Measurements from ENCODE around the gene COL5A1.

The COL5A1 gene

DNA sequence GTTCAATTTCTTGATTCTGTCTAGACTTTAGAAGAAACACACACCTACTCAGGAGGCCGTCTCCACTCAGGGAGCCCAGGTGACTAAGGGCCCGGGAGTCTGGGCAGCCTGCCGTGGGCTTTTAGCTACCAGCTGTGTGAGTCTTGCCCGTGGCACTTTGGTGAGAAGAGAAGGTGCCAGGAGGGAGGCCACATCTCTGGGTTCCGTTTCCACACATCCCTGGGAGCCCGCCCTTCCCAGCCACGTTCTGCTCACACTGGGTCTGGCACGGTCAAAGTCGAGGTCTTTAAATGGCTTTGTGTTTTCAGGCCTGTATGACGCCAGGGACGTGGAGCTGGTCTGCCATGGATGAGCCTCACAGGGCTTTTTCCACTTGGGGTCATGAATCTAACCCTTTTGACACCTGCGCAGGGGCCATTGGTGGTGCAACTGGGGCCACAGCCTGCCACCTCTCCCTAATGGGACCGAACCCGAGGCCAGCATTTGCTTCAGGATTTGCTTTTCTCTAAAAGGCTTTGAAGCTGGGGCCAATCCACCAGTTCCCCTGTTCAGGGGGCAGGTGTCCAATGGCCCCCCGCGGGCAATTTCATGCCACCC is 221.8 kb downstream of the COL5A1 start:
- Histone ChIP-seq H3K4me3 (ENCODE audit: low read depth, low read length, poor library complexity, severe bottlenecking) (no peak overlapping the region), H3K36me3 (ENCODE audit: insufficient read depth, low read length) (peaks cover 82% of the 10 kb centered on the region), H3K79me2 (ENCODE audit: insufficient read depth, low read length) (peaks cover 83% of the 10 kb centered on the region), H2AFZ (ENCODE audit: low read length) (no peak overlapping the region), H3K27ac (ENCODE audit: low read depth, low read length, poor library complexity, severe bottlenecking) (no peak overlapping the region), H3K4me2 (ENCODE audit: low read length) (no peak overlapping the region), H3K9me3 (ENCODE audit: low read length) (peaks cover 21% of the 10 kb centered on the region), H3K9ac (ENCODE audit: low read length) (no peak overlapping the region), H3F3A (ENCODE audit: insufficient read depth, low read length) (no peaks in the 10 kb centered on the region), H4K20me1 (ENCODE audit: insufficient read depth, low read length) (no peaks in the 10 kb centered on the region), H3K9me2 (ENCODE audit: low read depth, low read length) (no peaks in the 10 kb centered on the region), H3K4me1 (ENCODE audit: insufficient read depth, low read length, severe bottlenecking) (peaks cover 2% of the 10 kb centered on the region), H3K27me3 (ENCODE audit: insufficient read depth, low read length) (no peaks in the 10 kb centered on the region)
- no peak for TF ChIP-seq EZH2 (IDR thresholded peaks at IDR 0.05; ENCODE audit: borderline replicate concordance, low read length)
- TF ChIP-seq, protein P1, sequence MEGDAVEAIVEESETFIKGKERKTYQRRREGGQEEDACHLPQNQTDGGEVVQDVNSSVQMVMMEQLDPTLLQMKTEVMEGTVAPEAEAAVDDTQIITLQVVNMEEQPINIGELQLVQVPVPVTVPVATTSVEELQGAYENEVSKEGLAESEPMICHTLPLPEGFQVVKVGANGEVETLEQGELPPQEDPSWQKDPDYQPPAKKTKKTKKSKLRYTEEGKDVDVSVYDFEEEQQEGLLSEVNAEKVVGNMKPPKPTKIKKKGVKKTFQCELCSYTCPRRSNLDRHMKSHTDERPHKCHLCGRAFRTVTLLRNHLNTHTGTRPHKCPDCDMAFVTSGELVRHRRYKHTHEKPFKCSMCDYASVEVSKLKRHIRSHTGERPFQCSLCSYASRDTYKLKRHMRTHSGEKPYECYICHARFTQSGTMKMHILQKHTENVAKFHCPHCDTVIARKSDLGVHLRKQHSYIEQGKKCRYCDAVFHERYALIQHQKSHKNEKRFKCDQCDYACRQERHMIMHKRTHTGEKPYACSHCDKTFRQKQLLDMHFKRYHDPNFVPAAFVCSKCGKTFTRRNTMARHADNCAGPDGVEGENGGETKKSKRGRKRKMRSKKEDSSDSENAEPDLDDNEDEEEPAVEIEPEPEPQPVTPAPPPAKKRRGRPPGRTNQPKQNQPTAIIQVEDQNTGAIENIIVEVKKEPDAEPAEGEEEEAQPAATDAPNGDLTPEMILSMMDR (IDR thresholded peaks at IDR 0.05; ENCODE audit: low read length) = no peak

DNA sequence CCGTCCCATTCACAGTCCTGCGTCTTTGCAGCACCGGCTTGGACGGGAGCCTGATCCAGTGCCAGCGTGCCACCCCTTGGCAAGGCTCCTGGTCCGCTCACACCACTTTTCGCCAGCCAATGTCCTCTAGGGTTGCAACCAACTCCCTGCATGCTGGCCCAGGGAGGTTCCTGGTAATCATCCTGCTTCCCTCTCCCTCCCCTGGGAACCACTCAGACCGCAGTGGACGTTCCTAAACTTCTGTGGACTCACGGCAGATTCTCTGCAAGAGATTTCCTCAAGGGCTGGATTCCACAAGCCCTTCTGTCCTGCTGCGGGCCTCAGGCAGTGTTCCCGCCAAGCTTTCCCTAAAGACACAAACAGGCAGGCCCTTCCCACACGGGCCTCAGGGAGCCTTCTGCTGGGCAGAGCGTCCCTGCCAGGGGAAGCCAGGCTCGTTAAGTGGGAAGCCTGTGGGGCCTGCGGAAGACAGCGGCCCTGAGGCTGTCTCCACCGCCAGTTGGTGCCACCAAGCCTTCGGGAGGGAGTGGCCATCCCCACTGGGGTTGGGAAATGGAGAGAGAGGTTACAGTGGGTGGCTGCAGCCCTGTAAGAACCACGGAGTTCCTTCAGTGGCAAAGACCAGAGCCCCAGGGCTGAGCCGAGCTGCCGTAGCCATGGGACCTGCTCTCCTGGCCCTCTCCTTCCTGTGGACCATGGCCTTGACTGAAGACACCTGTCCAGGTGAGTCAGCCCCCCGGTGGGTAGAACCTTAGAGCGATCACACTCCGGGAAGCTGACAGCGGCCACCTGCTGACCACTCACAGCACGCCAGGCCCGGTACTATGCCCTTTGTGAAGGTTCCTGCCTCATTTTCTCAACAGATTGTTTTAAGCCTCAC is 222.6 kb downstream of the COL5A1 start:
- Histone ChIP-seq H3K4me3 (ENCODE audit: low read depth, low read length, poor library complexity, severe bottlenecking) (no peak overlapping the region), H3K4me1 (ENCODE audit: insufficient read depth, low read length, severe bottlenecking) (peaks cover 10% of the 10 kb centered on the region), H3K27me3 (ENCODE audit: insufficient read depth, low read length) (no peaks in the 10 kb centered on the region), H3K27ac (ENCODE audit: low read depth, low read length, poor library complexity, severe bottlenecking) (no peak overlapping the region), H3K9me2 (ENCODE audit: low read depth, low read length) (no peaks in the 10 kb centered on the region), H2AFZ (ENCODE audit: low read length) (no peak overlapping the region), H3K4me2 (ENCODE audit: low read length) (no peak overlapping the region), H3K36me3 (ENCODE audit: insufficient read depth, low read length) (peaks cover 82% of the 10 kb centered on the region), H3K79me2 (ENCODE audit: insufficient read depth, low read length) (peaks cover 83% of the 10 kb centered on the region), H4K20me1 (ENCODE audit: insufficient read depth, low read length) (no peaks in the 10 kb centered on the region), H3K9me3 (ENCODE audit: low read length) (peaks cover 22% of the 10 kb centered on the region), H3K9ac (ENCODE audit: low read length) (no peak overlapping the region), H3F3A (ENCODE audit: insufficient read depth, low read length) (no peaks in the 10 kb centered on the region)
- TF ChIP-seq EZH2 (IDR thresholded peaks at IDR 0.05; ENCODE audit: borderline replicate concordance, low read length) = no peak
- TF ChIP-seq, protein P1 (IDR thresholded peaks at IDR 0.05; ENCODE audit: low read length) = no peak

DNA sequence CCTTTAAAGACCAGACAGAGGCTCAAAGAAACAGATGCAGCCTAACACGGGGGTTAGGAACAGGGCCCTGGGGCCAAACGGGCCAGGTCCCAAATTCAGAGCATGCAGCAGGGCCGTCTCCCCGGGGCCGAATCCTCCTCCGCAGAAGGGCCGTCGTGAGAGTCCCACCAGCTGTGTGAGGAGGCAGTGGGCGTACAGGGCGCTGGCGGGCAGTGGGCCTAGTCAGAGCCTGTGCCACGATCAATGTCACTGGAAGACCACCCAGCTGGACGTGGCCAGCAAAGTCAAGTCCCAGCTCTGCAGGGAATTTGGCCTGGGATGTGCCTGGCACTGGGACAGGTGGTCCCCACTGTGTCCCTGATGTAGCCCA is 223.2 kb downstream of the COL5A1 start:
- H2AFZ ChIP-seq (ENCODE audit: low read length) = no peak overlapping the region
- no peaks in the 10 kb centered on the region for H3K27me3 ChIP-seq (ENCODE audit: insufficient read depth, low read length)
- no peak overlapping the region for H3K27ac ChIP-seq (ENCODE audit: low read depth, low read length, poor library complexity, severe bottlenecking)
- no peak overlapping the region for H3K4me2 ChIP-seq (ENCODE audit: low read length)
- H3K4me3 ChIP-seq (ENCODE audit: low read depth, low read length, poor library complexity, severe bottlenecking) = no peak overlapping the region
- H3K36me3 ChIP-seq (ENCODE audit: insufficient read depth, low read length) = peaks cover 82% of the 10 kb centered on the region
- peaks cover 83% of the 10 kb centered on the region for H3K79me2 ChIP-seq (ENCODE audit: insufficient read depth, low read length)
- no peak overlapping the region for H3K9ac ChIP-seq (ENCODE audit: low read length)
- no peaks in the 10 kb centered on the region for H3F3A ChIP-seq (ENCODE audit: insufficient read depth, low read length)
- TF ChIP-seq EZH2 (IDR thresholded peaks at IDR 0.05; ENCODE audit: borderline replicate concordance, low read length) = no peak
- TF ChIP-seq, protein P1 (IDR thresholded peaks at IDR 0.05; ENCODE audit: low read length) = no peak
- H3K4me1 ChIP-seq (ENCODE audit: insufficient read depth, low read length, severe bottlenecking) = peaks cover 16% of the 10 kb centered on the region
- H4K20me1 ChIP-seq (ENCODE audit: insufficient read depth, low read length) = no peaks in the 10 kb centered on the region
- peaks cover 22% of the 10 kb centered on the region for H3K9me3 ChIP-seq (ENCODE audit: low read length)
- no peaks in the 10 kb centered on the region for H3K9me2 ChIP-seq (ENCODE audit: low read depth, low read length)

Data from OCI-LY1 (cell line).